DMS53 treated with DMSO at 0.1 percent for 48 hours (cell line): ENCODE measurements around the gene FOLR1.
A peak's percentile ranks its signal among the peaks of the same experiment; 100 is the strongest.

ENCODE experiments used
- DNase-seq: peaks from one replicate; lab custom pipeline; 2025; ENCODE audit not compliant: unreplicated experiment; lab: John Stamatoyannopoulos, UW

The FOLR1 gene

GRCh38 chr11:72233773-72234513 is 42.0 kb downstream of the FOLR1 start:
- no peak for DNase-seq

- DNase-seq = no peak
Measured at GRCh38 chr11:72234514-72234830, 42.5 kb downstream of the FOLR1 start.

GRCh38 chr11:72234920-72235319 is 43.0 kb downstream of the FOLR1 start:
- DNase-seq = no peak

GRCh38 chr11:72235351-72236057 is 43.6 kb downstream of the FOLR1 start:
- no peak for DNase-seq

GRCh38 chr11:72236083-72236697 is 44.2 kb downstream of the FOLR1 start:
- DNase-seq = no peak

GRCh38 chr11:72236774-72237111 is 44.8 kb downstream of the FOLR1 start:
- no peak for DNase-seq

- DNase-seq = no peak
Measured at GRCh38 chr11:72237112-72237931, 45.4 kb downstream of the FOLR1 start.

- peak; percentile 39 for DNase-seq
Measured at GRCh38 chr11:72238040-72238450, 46.1 kb downstream of the FOLR1 start.

- no peak for DNase-seq
Measured at GRCh38 chr11:72238492-72239312, 46.8 kb downstream of the FOLR1 start.

- DNase-seq = peak; percentile 45
Measured at GRCh38 chr11:72239313-72239848, 47.4 kb downstream of the FOLR1 start.

GRCh38 chr11:72239849-72240460 is 48.0 kb downstream of the FOLR1 start:
- DNase-seq = peak; percentile 80

GRCh38 chr11:72240461-72241290 is 48.7 kb downstream of the FOLR1 start:
- peak; percentile 80 for DNase-seq

- no peak for DNase-seq
Measured at GRCh38 chr11:72241291-72241781, 49.4 kb downstream of the FOLR1 start.

- no peak for DNase-seq
Measured at GRCh38 chr11:72242141-72242540, 50.2 kb downstream of the FOLR1 start.

GRCh38 chr11:72243173-72244059 is 51.5 kb downstream of the FOLR1 start:
- DNase-seq = no peak

GRCh38 chr11:72244060-72244360 is 52.1 kb downstream of the FOLR1 start, which contains the start of gene PHOX2A:
TSS of gene PHOX2A (minus strand) at chr11:72244176. CDS start at chr11:72244004, 172 bp downstream.
- DNase-seq = no peak

GRCh38 chr11:72244361-72245262 is 52.7 kb downstream of the FOLR1 start:
- DNase-seq = no peak
